ENCODE measurements around the gene ENTREP1. TPM values are rescaled to one million over a fixed set of nuclear protein-coding genes. Genes with fewer than 3 reads are reported as not detected.
"Not testable (repeated sequence)": the region's sequence is repeated elsewhere in the genome, so short reads cannot be mapped to it uniquely, and the experiment has no call there.

The ENTREP1 gene
- total RNA-seq, 4 donors from 2014 or later, result 2.2 to 23.2 (median 9.0) TPM

GRCh38 chr9:69433392-69433791 lies 108.4 kb downstream of the ENTREP1 start:
- H3K9me3 ChIP-seq, result no peaks in the 10 kb centered on the region

DNA sequence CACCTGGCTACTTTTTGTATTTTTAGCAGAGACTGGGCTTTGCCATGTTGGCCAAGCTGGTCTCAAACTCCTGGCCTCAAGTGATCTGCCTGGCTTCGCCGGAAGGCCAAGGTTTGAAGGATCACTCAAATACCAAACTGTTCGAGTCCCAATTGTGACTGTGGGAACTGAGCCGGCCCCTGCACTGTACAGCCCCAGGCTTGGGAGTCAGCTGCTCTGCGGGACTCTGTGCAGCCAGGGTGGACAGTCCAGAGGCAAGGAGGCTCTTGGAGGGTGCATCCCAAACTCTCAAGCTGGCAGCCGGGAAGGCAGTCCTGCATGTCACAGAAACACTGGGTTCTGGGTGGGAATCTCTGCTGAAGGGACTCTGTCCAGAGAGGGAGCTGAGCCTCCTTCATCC lies 109.0 kb downstream of the ENTREP1 start:
- no peaks in the 10 kb centered on the region for H3K9me3 ChIP-seq
- H3K4me1 ChIP-seq, result no peaks in the 10 kb centered on the region
- in situ Hi-C loops (cut with MboI; ENCODE audit: low pct_ligation_motif_present in 1 of 4, low pct_unique_long_range_greater_than_20kb in 1 of 4, low sequenced_read_pairs in 3 of 4), result loop anchor here in 1 of 4 donors (25.0 kb wide), 1 partner anchor 453 kb away; no protein-coding TSS in a partner anchor
- TF ChIP-seq POLR2AphosphoS5 (IDR thresholded peaks at IDR 0.05) (no peak), POLR2A (IDR thresholded peaks at IDR 0.05) (no peak), CTCF (IDR thresholded peaks at IDR 0.05) (no peak), EP300 (IDR thresholded peaks at IDR 0.05; ENCODE audit: low read depth) (no peak)
- no peaks in the 10 kb centered on the region for H3K36me3 ChIP-seq
- H3K4me3 ChIP-seq, result no peak overlapping the region
- 86% methylated on average over 6 of the region's 6 CpGs; no CpG with 5 or more reads in 1 of the 2 donors for WGBS, 2 donors (ENCODE audit: low coverage in 1 of 2)
- no peak for DNase-seq
- intact Hi-C loops (cut with DNase I; ENCODE audit: low total_unique reads), result no loop called here
- no peak overlapping the region for H3K27ac ChIP-seq
- H3K27me3 ChIP-seq, result no peaks in the 10 kb centered on the region

More at GRCh38 chr9:69433392-69433791, 108.4 kb downstream of the ENTREP1 start:
- DNase-seq, result no peak
- H3K27ac ChIP-seq, result no peak overlapping the region
- H3K36me3 ChIP-seq, result no peaks in the 10 kb centered on the region
- H3K4me3 ChIP-seq, result no peak overlapping the region
- no peaks in the 10 kb centered on the region for H3K4me1 ChIP-seq
- intact Hi-C loops (cut with DNase I; ENCODE audit: low total_unique reads), result no loop called here
- H3K27me3 ChIP-seq, result no peaks in the 10 kb centered on the region
- in situ Hi-C loops (cut with MboI; ENCODE audit: low pct_ligation_motif_present in 1 of 4, low pct_unique_long_range_greater_than_20kb in 1 of 4, low sequenced_read_pairs in 3 of 4), result loop anchor here in 1 of 4 donors (25.0 kb wide), 1 partner anchor 454 kb away; no protein-coding TSS in a partner anchor
- TF ChIP-seq POLR2A (IDR thresholded peaks at IDR 0.05), result no peak
- TF ChIP-seq CTCF (IDR thresholded peaks at IDR 0.05), result no peak
- no peak for TF ChIP-seq POLR2AphosphoS5 (IDR thresholded peaks at IDR 0.05)
- TF ChIP-seq EP300 (IDR thresholded peaks at IDR 0.05; ENCODE audit: low read depth), result no peak
- WGBS, 2 donors (ENCODE audit: low coverage in 1 of 2), result 36 to 37% methylated on average over 1 of the region's 1 CpG

- H3K4me3 ChIP-seq; H3K9me3 ChIP-seq; H3K36me3 ChIP-seq; H3K27me3 ChIP-seq; H3K4me1 ChIP-seq; H3K27ac ChIP-seq; intact Hi-C loops (cut with DNase I; ENCODE audit: low total_unique reads); DNase-seq: not testable (repeated sequence)
- in situ Hi-C loops (cut with MboI; ENCODE audit: low pct_ligation_motif_present in 1 of 4, low pct_unique_long_range_greater_than_20kb in 1 of 4, low sequenced_read_pairs in 3 of 4), result loop anchor here in 1 of 4 donors (25.0 kb wide), 1 partner anchor 448 kb away; no protein-coding TSS in a partner anchor
- WGBS, 2 donors (ENCODE audit: low coverage in 1 of 2), result 67 to 81% methylated on average over 1 to 4 of the region's 4 CpGs
These were observed 114.6 kb downstream of the ENTREP1 start for GRCh38 chr9:69439654-69440053.

GRCh38 chr9:69440254-69440955 lies 115.4 kb downstream of the ENTREP1 start:
- 83 to 96% methylated on average over 7 to 15 of the region's 15 CpGs for WGBS, 2 donors (ENCODE audit: low coverage in 1 of 2)
- H3K27ac ChIP-seq; H3K27me3 ChIP-seq; H3K36me3 ChIP-seq; H3K4me3 ChIP-seq; H3K9me3 ChIP-seq; DNase-seq; H3K4me1 ChIP-seq; intact Hi-C loops (cut with DNase I; ENCODE audit: low total_unique reads): not testable (repeated sequence)
- in situ Hi-C loops (cut with MboI; ENCODE audit: low pct_ligation_motif_present in 1 of 4, low pct_unique_long_range_greater_than_20kb in 1 of 4, low sequenced_read_pairs in 3 of 4), result loop anchor here in 1 of 4 donors (25.0 kb wide), 1 partner anchor 447 kb away; no protein-coding TSS in a partner anchor

Other genes with a start within 250 kb of the ENTREP1 start
- gene TJP2, start 150.9 kb upstream of the ENTREP1 start, total RNA-seq, result 100 to 1,000 TPM; 128 to 282 (median 202) TPM